RWPE1 (cell line): Measurements from ENCODE around the gene TMEM151A.

Experiments used
- CTCF ChIA-PET: fragments of 350-600 bp; sonication (Branson Sonifier 250); formaldehyde crosslinking; extraction: SDS; loops from one replicate; lab custom pipeline; 2021; lab: Yijun Ruan, JAX
- POLR2A ChIA-PET: fragments of 400-600 bp; formaldehyde crosslinking; extraction: SDS; loops from one replicate; lab custom pipeline; 2020; ENCODE audit warnings: antibody characterized with exemption; ENCODE audit not compliant: low non-redundant PET; lab: Yijun Ruan, JAX
- DNase-seq: peaks from one replicate; pipeline ENCODE4 v3.0.0; 2012; ENCODE audit warnings: low spot score
- H3K27ac ChIP-seq: fragments of 450-650 bp; 2 replicates; pipeline ENCODE4 v1.5.1; 2017
- CTCF ChIP-seq: fragments of 450-650 bp; conservative IDR thresholded peaks from 2 replicates; pipeline ENCODE4 v1.5.1; 2017; ENCODE audit warnings: low read depth, mild to moderate bottlenecking

TMEM151A gene

GRCh38 chr11:66290330-66290621 lies 1.4 kb upstream of the TMEM151A start:
- ChIA-PET POLR2A (no interaction called here), CTCF (interaction anchor here (1.0 kb wide), 1 partner anchor 99 kb away, joined by 5 read pairs; no protein-coding TSS in a partner anchor)
- peak overlapping the region; percentile 90 for H3K27ac ChIP-seq

GRCh38 chr11:66291303-66291705 lies 390 bp upstream of the TMEM151A start:
- TF ChIP-seq CTCF = no peak

More at GRCh38 chr11:66290330-66290621, 1.4 kb upstream of the TMEM151A start:
- DNase-seq = no peak
- no peak for TF ChIP-seq CTCF

GRCh38 chr11:66292543-66293332 lies 1.0 kb downstream of the TMEM151A start:
- CTCF ChIA-PET = no interaction called here
- no peak for TF ChIP-seq CTCF
- POLR2A ChIA-PET = no interaction called here
- no peak for DNase-seq
- no peak overlapping the region for H3K27ac ChIP-seq

More at GRCh38 chr11:66291303-66291705, 390 bp upstream of the TMEM151A start:
- ChIA-PET POLR2A (interaction anchor here (0.5 to 0.6 kb wide), 3 partner anchors 236 to 1210 kb away, joined by 3 to 6 read pairs (median 5); no protein-coding TSS in a partner anchor), CTCF (interaction anchor here (0.6 to 1.0 kb wide), 2 partner anchors 9 to 32 kb away, joined by 3 to 5 read pairs; no protein-coding TSS in a partner anchor)
- DNase-seq = no peak
- H3K27ac ChIP-seq = no peak overlapping the region

- no peak for DNase-seq
- H3K27ac ChIP-seq = no peak overlapping the region
- TF ChIP-seq CTCF = no peak
- ChIA-PET POLR2A (no interaction called here), CTCF (interaction anchor here (2.6 kb wide), 1 partner anchor 11 kb away, joined by 6 read pairs; no protein-coding TSS in a partner anchor)
Observed at GRCh38 chr11:66293352-66293751, 1.7 kb downstream of the TMEM151A start.

GRCh38 chr11:66293777-66294625 lies 2.3 kb downstream of the TMEM151A start:
- ChIA-PET CTCF (interaction anchor here (0.6 to 2.6 kb wide), 3 partner anchors 11 to 423 kb away, joined by 4 to 6 read pairs (median 5); no protein-coding TSS in a partner anchor), POLR2A (no interaction called here)
- no peak for DNase-seq
- TF ChIP-seq CTCF = no peak
- H3K27ac ChIP-seq = no peak overlapping the region
